IMR-90 (cell line): Measurements from ENCODE around the gene FERMT2. TPM values are rescaled to one million over a fixed set of nuclear protein-coding genes. Genes with fewer than 3 reads are reported as not detected.
A peak's percentile ranks its signal among the peaks of the same experiment; 100 is the strongest.

Source experiments
- ATAC-seq: fragments of 200-7000 bp; cut with Tn5 transposase; 2 replicates; pipeline ENCODE4 v1.9.1; 2020; ENCODE audit warnings: low read depth, mild to moderate bottlenecking, moderate library complexity
- Bru-seq: library from RNA; stranded (reverse); fragments of 400-500 nt; gene quantifications from one replicate; lab custom pipeline; 2021; lab: Mats Ljungman, UMichigan
- BruChase-seq, 2 experiments: library from RNA; stranded (reverse); fragments of 400-500 nt; gene quantifications; one replicate each; lab custom pipeline; 2021; lab: Mats Ljungman, UMichigan
- BruUV-seq: library from RNA; stranded (reverse); fragments of 400-500 nt; replicated peaks from 2 replicates; lab custom pipeline; 2021; lab: Mats Ljungman, UMichigan
- CTCF ChIA-PET: fragments of 300-600 bp; formaldehyde crosslinking; extraction: SDS; loops from one replicate; lab custom pipeline; 2021; ENCODE audit warnings: antibody characterized with exemption; lab: Yijun Ruan, JAX
- POLR2A ChIA-PET: fragments of 300-600 bp; sonication (Branson Sonifier 250); formaldehyde crosslinking; loops from one replicate; lab custom pipeline; 2022; ENCODE audit warnings: antibody characterized with exemption; ENCODE audit not compliant: unreplicated experiment; lab: Charles Lee
- DNase-seq: peaks from one replicate; pipeline ENCODE4 v3.0.0; 2013
- H2AFZ ChIP-seq: replicated peaks from 2 replicates; pipeline ENCODE3; 2013; ENCODE audit warnings: low read length, mild to moderate bottlenecking; ENCODE audit not compliant: poor library complexity
- H2AK5ac ChIP-seq: 2 replicates; pipeline ENCODE4 v1.6.1; 2013; ENCODE audit warnings: low read depth, low read length, inconsistent platforms
- H2AK9ac ChIP-seq: replicated peaks from 2 replicates; pipeline ENCODE3; 2013; ENCODE audit warnings: mild to moderate bottlenecking, low read depth, low read length, moderate library complexity; ENCODE audit not compliant: poor library complexity
- H2BK120ac ChIP-seq: 2 replicates; pipeline ENCODE4 v1.6.1; 2013; ENCODE audit warnings: low read depth, low read length, inconsistent platforms
- H2BK15ac ChIP-seq: 3 replicates; pipeline ENCODE4 v1.6.1; 2013; ENCODE audit warnings: low read depth, low read length, inconsistent platforms
- H2BK20ac ChIP-seq: 2 replicates; pipeline ENCODE4 v1.6.1; 2013; ENCODE audit warnings: low read depth, mild to moderate bottlenecking, inconsistent platforms, low read length, moderate library complexity
- H2BK5ac ChIP-seq: 2 replicates; pipeline ENCODE4 v1.6.1; 2013; ENCODE audit warnings: mild to moderate bottlenecking, low read depth, low read length, inconsistent platforms; ENCODE audit not compliant: poor library complexity, severe bottlenecking
- H3K14ac ChIP-seq: replicated peaks from 2 replicates; pipeline ENCODE4 v1.6.1; 2013; ENCODE audit warnings: low read depth, low read length, inconsistent platforms
- H3K18ac ChIP-seq: 2 replicates; pipeline ENCODE4 v1.6.1; 2013; ENCODE audit warnings: low read depth, low read length, control low read depth
- H3K23ac ChIP-seq: 2 replicates; pipeline ENCODE4 v1.6.1; 2013; ENCODE audit warnings: low read depth, low read length, inconsistent platforms
- H3K27ac ChIP-seq: 2 replicates; pipeline ENCODE4 v1.5.1; 2013; ENCODE audit warnings: mild to moderate bottlenecking, control low read depth, low read length; ENCODE audit not compliant: insufficient read depth
- H3K27me3 ChIP-seq: 2 replicates; pipeline ENCODE4 v1.6.1; 2013; ENCODE audit warnings: low read length; ENCODE audit not compliant: control insufficient read depth, insufficient read depth
- H3K36me3 ChIP-seq: 2 replicates; pipeline ENCODE4 v1.6.1; 2013; ENCODE audit warnings: low read length, mixed read lengths; ENCODE audit not compliant: control insufficient read depth, insufficient read depth
- H3K4ac ChIP-seq: 2 replicates; pipeline ENCODE4 v1.6.1; 2013; ENCODE audit warnings: low read depth, low read length, inconsistent platforms
- H3K4me1 ChIP-seq: 2 replicates; pipeline ENCODE4 v1.6.1; 2013; ENCODE audit warnings: low read length, mixed read lengths; ENCODE audit not compliant: control insufficient read depth, insufficient read depth
- H3K4me2 ChIP-seq: 2 replicates; pipeline ENCODE4 v1.6.1; 2013; ENCODE audit warnings: low read depth, mild to moderate bottlenecking, control low read depth, low read length, moderate library complexity
- H3K4me3 ChIP-seq: 2 replicates; pipeline ENCODE4 v1.5.1; 2013; ENCODE audit warnings: low read depth, mild to moderate bottlenecking, control low read depth, low read length, moderate library complexity; ENCODE audit not compliant: insufficient read depth
- H3K56ac ChIP-seq: 2 replicates; pipeline ENCODE4 v1.6.1; 2013; ENCODE audit warnings: low read length, inconsistent platforms; ENCODE audit not compliant: insufficient read depth; ENCODE audit errors: extremely low read depth
- H3K79me1 ChIP-seq, 2 experiments: 2 replicates each; pipeline ENCODE4 v1.6.1; 2013; ENCODE audit warnings: low read length in 2 of 2, inconsistent platforms in 1 of 2, low read depth in 1 of 2
- H3K9ac ChIP-seq: 2 replicates; pipeline ENCODE4 v1.6.1; 2013; ENCODE audit warnings: low read depth, low read length, control low read depth
- H3K9me1 ChIP-seq: 2 replicates; pipeline ENCODE4 v1.6.1; 2013; ENCODE audit warnings: low read length, inconsistent platforms; ENCODE audit not compliant: insufficient read depth
- H3K9me3 ChIP-seq: 2 replicates; pipeline ENCODE4 v1.6.1; 2013; ENCODE audit warnings: low read length; ENCODE audit not compliant: control insufficient read depth, insufficient read depth
- H4K20me1 ChIP-seq: 2 replicates; pipeline ENCODE4 v1.6.1; 2013; ENCODE audit warnings: low read length, inconsistent platforms; ENCODE audit not compliant: insufficient read depth
- H4K5ac ChIP-seq: 2 replicates; pipeline ENCODE4 v1.6.1; 2013; ENCODE audit warnings: mild to moderate bottlenecking, low read depth, low read length, control low read depth
- H4K8ac ChIP-seq, 2 experiments: 2 replicates each; pipeline ENCODE4 v1.6.1; 2013; ENCODE audit warnings: low read depth in 2 of 2, low read length in 2 of 2, control low read depth in 1 of 2, inconsistent platforms in 1 of 2
- H4K91ac ChIP-seq: 2 replicates; pipeline ENCODE4 v1.6.1; 2013; ENCODE audit warnings: low read depth, low read length, inconsistent platforms; ENCODE audit not compliant: insufficient read depth
- CEBPB ChIP-seq: IDR thresholded peaks from 2 replicates; pipeline ENCODE4 v1.6.1; 2012; ENCODE audit warnings: low read depth, low read length, improper control_type of control experiment
- CHD1 ChIP-seq: IDR thresholded peaks from 2 replicates; pipeline ENCODE4 v1.6.1; 2012; ENCODE audit warnings: low read depth, low read length, improper control_type of control experiment
- FOS ChIP-seq: fragments of 150-350 bp; IDR thresholded peaks from 2 replicates; pipeline ENCODE4 v1.6.1; 2016; ENCODE audit warnings: low read depth, low read length
- MAFK ChIP-seq: IDR thresholded peaks from 2 replicates; pipeline ENCODE4 v1.6.1; 2012; ENCODE audit warnings: low read depth, low read length, improper control_type of control experiment
- NFE2L2 ChIP-seq: fragments of 150-350 bp; IDR thresholded peaks from 2 replicates; pipeline ENCODE4 v1.6.1; 2016; ENCODE audit warnings: low read depth, mild to moderate bottlenecking, low read length
- POLR2A ChIP-seq: IDR thresholded peaks from 2 replicates; pipeline ENCODE4 v1.6.1; 2012; ENCODE audit warnings: mild to moderate bottlenecking, low read depth, low read length
- RAD21 ChIP-seq: IDR thresholded peaks from 2 replicates; pipeline ENCODE4 v1.6.1; 2012; ENCODE audit warnings: low read length, improper control_type of control experiment
- RCOR1 ChIP-seq: IDR thresholded peaks from 2 replicates; pipeline ENCODE4 v1.6.1; 2012; ENCODE audit warnings: mild to moderate bottlenecking, low read length, improper control_type of control experiment; ENCODE audit not compliant: insufficient replicate concordance
- SMC3 ChIP-seq: fragments of 150-350 bp; IDR thresholded peaks from 2 replicates; pipeline ENCODE4 v1.6.1; 2016; ENCODE audit warnings: low read depth, mild to moderate bottlenecking, antibody characterized with exemption, low read length, moderate library complexity
- WGBS, 2 experiments: methylation state at CpG; one replicate each; pipeline versions ENCODE4 v1.1.5 to v1.1.7; 2013; ENCODE audit warnings: missing lambda C conversion rate in 2 of 2; ENCODE audit not compliant: insufficient read length in 1 of 2; ENCODE audit errors: extremely low coverage in 2 of 2; 5-methylcytosine and 5-hydroxymethylcytosine counted together
- dilution Hi-C: fragments of 300-500 bp; cut with HindIII; formaldehyde crosslinking; loops from one replicate; pipeline ENCODE4 v1.14.3; 2018; ENCODE audit warnings: low sequenced_read_pairs; ENCODE audit not compliant: unreplicated experiment
- in situ Hi-C: fragments of 300-500 bp; cut with MboI; formaldehyde crosslinking; loops from 3 replicates; pipeline ENCODE4 v1.14.3; 2019; ENCODE audit warnings: low sequenced_read_pairs, inconsistent platforms, mixed read lengths
- intact Hi-C: fragments of 100-400 bp; cut with micrococcal nuclease; formaldehyde crosslinking; loops from 2 replicates; pipeline ENCODE4 v1.10.0; 2022
- long read RNA-seq: library from polyadenylated mRNA; unstranded; transcript quantifications from one replicate; pipeline ENCODE4 v2.0.0, GENCODE V29; 2021; ENCODE audit not compliant: unreplicated experiment
- polyA plus RNA-seq, 3 experiments: library from polyadenylated mRNA; depleted of rRNA; stranded (reverse); fragments of >200 nt; gene quantifications; 2 replicates each; pipeline ENCODE4 v1.2.3, GENCODE V29; 2012; ENCODE audit warnings: low replicate concordance in 1 of 3
- total RNA-seq: library from RNA; depleted of rRNA; stranded (reverse); fragments of >200 nt; gene quantifications from 2 replicates; pipeline ENCODE4 v1.2.3, GENCODE V29; 2012; rRNA removed
- TF ChIP-seq, protein P1 (sequence below): fragments of 150-350 bp; IDR thresholded peaks from 2 replicates; pipeline ENCODE4 v1.6.1; 2016; ENCODE audit warnings: low read depth, mild to moderate bottlenecking, low read length, moderate library complexity, borderline replicate concordance

The FERMT2 gene, protein sequence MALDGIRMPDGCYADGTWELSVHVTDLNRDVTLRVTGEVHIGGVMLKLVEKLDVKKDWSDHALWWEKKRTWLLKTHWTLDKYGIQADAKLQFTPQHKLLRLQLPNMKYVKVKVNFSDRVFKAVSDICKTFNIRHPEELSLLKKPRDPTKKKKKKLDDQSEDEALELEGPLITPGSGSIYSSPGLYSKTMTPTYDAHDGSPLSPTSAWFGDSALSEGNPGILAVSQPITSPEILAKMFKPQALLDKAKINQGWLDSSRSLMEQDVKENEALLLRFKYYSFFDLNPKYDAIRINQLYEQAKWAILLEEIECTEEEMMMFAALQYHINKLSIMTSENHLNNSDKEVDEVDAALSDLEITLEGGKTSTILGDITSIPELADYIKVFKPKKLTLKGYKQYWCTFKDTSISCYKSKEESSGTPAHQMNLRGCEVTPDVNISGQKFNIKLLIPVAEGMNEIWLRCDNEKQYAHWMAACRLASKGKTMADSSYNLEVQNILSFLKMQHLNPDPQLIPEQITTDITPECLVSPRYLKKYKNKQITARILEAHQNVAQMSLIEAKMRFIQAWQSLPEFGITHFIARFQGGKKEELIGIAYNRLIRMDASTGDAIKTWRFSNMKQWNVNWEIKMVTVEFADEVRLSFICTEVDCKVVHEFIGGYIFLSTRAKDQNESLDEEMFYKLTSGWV
- total RNA-seq, result 217 and 229 TPM in 2 replicates
- 122 and 131 TPM in 2 replicates for polyA plus RNA-seq (2012; rRNA removed)
- 36.4 and 49.9 TPM in 2 replicates for polyA plus RNA-seq (2012; cell fraction: cytosol; rRNA removed)
- polyA plus RNA-seq (2012; cell fraction: nucleus; rRNA removed; ENCODE audit: low replicate concordance), result 27.9 and 176 TPM in 2 replicates
- percentile 99 among the genes with signal in this experiment for Bru-seq, nascent RNA
- BruChase-seq, experiment 1, labeled RNA remaining after a 6-hour chase, result percentile 97 among the genes with signal in this experiment
- BruChase-seq, experiment 2, labeled RNA remaining after a 2-hour chase, result percentile 94 among the genes with signal in this experiment
- long read RNA-seq, transcript FERMT2-201 (15 exons, 3,338 nt), result major isoform, 39 of 153 reads
- long read RNA-seq, partial matches to known transcripts, result 102 of 153 reads
- long read RNA-seq, other reads (novel, unspliced or antisense), result 11 of 153 reads

DNA sequence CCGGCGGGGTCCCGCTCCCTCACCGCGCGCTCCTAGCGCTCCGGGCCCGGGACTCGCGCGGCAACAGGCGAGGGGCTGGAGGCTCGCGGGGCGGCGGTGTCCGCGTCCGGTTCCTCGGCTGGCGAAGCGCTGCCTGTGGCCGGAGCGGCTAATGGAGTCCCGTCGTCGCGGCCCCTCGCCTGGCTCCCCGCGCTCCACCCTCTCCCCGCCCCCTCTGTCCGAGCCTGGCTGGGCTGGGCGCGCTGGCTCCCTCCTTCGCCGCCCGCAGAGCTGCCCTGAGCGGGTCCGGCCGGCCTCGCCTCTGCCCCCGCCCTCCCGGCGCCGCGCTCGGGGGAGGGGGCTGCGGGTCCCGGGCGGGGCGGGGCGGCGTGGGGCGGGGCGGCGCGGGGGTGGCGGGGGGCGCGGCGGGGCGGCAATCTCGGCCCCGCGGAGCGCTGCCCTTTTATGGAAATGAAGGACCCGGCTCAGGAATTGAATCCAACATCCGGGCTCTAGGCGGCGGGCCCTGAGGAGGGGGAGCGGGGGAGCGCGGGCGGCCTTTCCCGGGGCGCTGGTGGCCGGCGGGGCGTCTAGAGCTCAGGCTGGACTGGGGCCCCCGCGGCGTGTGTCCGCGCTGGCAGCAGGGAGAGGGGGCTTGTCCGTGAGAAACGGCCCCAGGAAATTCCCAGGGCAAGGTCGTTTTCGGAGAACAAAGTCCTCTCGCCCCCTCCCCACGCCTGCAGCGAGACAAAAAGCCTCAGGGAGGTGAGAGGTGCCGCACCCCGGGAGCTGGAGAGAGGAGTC, at the start of gene FERMT2:
FERMT2 (minus strand) TSS at position 153 of the 783 bp plus-strand sequence. CDS start 482 bp downstream, outside the sequence.
- H4K5ac ChIP-seq, result peak within 1 kb of the TSS; percentile 98
- H2AFZ ChIP-seq, result peak within 1 kb of the TSS; percentile 89
- H3K56ac ChIP-seq, result peak within 1 kb of the TSS; percentile 99
- peaks cover 14% of the 10 kb centered on the region for H3K36me3 ChIP-seq
- H3K9ac ChIP-seq, result peak within 1 kb of the TSS; percentile 100
- H3K79me1 ChIP-seq, result peaks cover 5 to 19% of the 10 kb centered on the region in 2 experiments; a peak in 3 of 4 replicates
- H4K20me1 ChIP-seq, result peaks cover 39% of the 10 kb centered on the region
- H3K4me2 ChIP-seq, result peak within 1 kb of the TSS; percentile 98
- in situ Hi-C loops, result loop anchor here (10.0 to 25.0 kb wide), 2 partner anchors 136 to 361 kb away; no protein-coding TSS in a partner anchor
- BruUV-seq, result no TSS peak
- H3K18ac ChIP-seq, result peak within 1 kb of the TSS; percentile 99
- intact Hi-C loops, result loop anchor here (2.0 to 5.0 kb wide), 4 partner anchors 60 to 356 kb away; partner anchors contain the start of gene DDHD1
- H2BK120ac ChIP-seq, result peak within 1 kb of the TSS; percentile 85
- ATAC-seq, result peak; percentile 94
- H2AK9ac ChIP-seq, result peak within 1 kb of the TSS; percentile 98
- dilution Hi-C loops, result no loop called here
- peak within 1 kb of the TSS; percentile 99 for H3K27ac ChIP-seq
- H3K14ac ChIP-seq, result peak within 1 kb of the TSS; percentile 100
- no peaks in the 10 kb centered on the region for H3K9me3 ChIP-seq
- peak within 1 kb of the TSS; percentile 93 for H4K91ac ChIP-seq
- peak within 1 kb of the TSS; percentile 77 for H2BK20ac ChIP-seq
- peak within 1 kb of the TSS; percentile 99 for H3K4ac ChIP-seq
- H2AK5ac ChIP-seq, result peak within 1 kb of the TSS; percentile 100
- ChIA-PET CTCF (no interaction called here), POLR2A (interaction anchor here (0.6 to 1.5 kb wide), 6 partner anchors 62 to 1069 kb away, joined by 3 to 5 read pairs (median 3); no protein-coding TSS in a partner anchor)
- H4K8ac ChIP-seq, result peak within 1 kb of the TSS; percentile 94 to 97
- H3K4me3 ChIP-seq, result peak within 1 kb of the TSS; percentile 99
- peaks cover 7% of the 10 kb centered on the region; the same call in 1 of the 2 replicates for H3K4me1 ChIP-seq
- H3K23ac ChIP-seq, result peak within 1 kb of the TSS; percentile 100
- H2BK15ac ChIP-seq, result peak within 1 kb of the TSS; percentile 96
- peaks cover 3% of the 10 kb centered on the region; the same call in 1 of the 2 replicates for H3K9me1 ChIP-seq
- peak; percentile 82 for DNase-seq
- H3K27me3 ChIP-seq, result no peaks in the 10 kb centered on the region
- 0% methylated on average over 36 of the region's 95 CpGs; no CpG with 5 or more reads in 1 of the 2 experiments for WGBS, 2 experiments
- H2BK5ac ChIP-seq, result peak within 1 kb of the TSS; percentile 98
- no peak for TF ChIP-seq NFE2L2
- TF ChIP-seq CEBPB, result no peak
- no peak for TF ChIP-seq RCOR1
- no peak for TF ChIP-seq RAD21
- no peak; the same call in 1 of the 2 replicates for TF ChIP-seq SMC3
- TF ChIP-seq MAFK, result no peak
- TF ChIP-seq, protein P1, sequence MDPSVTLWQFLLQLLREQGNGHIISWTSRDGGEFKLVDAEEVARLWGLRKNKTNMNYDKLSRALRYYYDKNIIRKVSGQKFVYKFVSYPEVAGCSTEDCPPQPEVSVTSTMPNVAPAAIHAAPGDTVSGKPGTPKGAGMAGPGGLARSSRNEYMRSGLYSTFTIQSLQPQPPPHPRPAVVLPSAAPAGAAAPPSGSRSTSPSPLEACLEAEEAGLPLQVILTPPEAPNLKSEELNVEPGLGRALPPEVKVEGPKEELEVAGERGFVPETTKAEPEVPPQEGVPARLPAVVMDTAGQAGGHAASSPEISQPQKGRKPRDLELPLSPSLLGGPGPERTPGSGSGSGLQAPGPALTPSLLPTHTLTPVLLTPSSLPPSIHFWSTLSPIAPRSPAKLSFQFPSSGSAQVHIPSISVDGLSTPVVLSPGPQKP, result no peak
- peak; percentile 81 for TF ChIP-seq POLR2A
- no peak for TF ChIP-seq CHD1
- TF ChIP-seq FOS, result no peak
